ENCODE data around the gene GSAP. TPM values are rescaled to one million over a fixed set of nuclear protein-coding genes. Genes with fewer than 3 reads are reported as not detected.

The GSAP gene
- total and polyA plus RNA-seq, 9 donors: 4.0 to 19.4 (median 11.2) TPM

- Histone ChIP-seq H3K36me3 (no peaks in the 10 kb centered on the region), H3K27me3 (no peaks in the 10 kb centered on the region), H3K9me3 (no peaks in the 10 kb centered on the region), H3K27ac (no peak overlapping the region), H3K4me1 (ENCODE audit: insufficient read depth) (peaks cover 2% of the 10 kb centered on the region), H3K4me3 (no peak overlapping the region)
- intact Hi-C loops (cut with DNase I): no loop called here
- DNase-seq: no peak
- TF ChIP-seq CTCF (IDR thresholded peaks at IDR 0.05) (no peak), EP300 (IDR thresholded peaks at IDR 0.05) (no peak), POLR2A (IDR thresholded peaks at IDR 0.05) (no peak)
- WGBS, 3 donors: 66 to 75% (median 72%) methylated on average over 5 of the region's 5 CpGs
Observed at GRCh38 chr7:77313876-77314480, 102.2 kb downstream of the GSAP start.

- intact Hi-C loops (cut with DNase I): no loop called here
- peaks cover 2% of the 10 kb centered on the region for H3K4me1 ChIP-seq (ENCODE audit: insufficient read depth)
- no peak overlapping the region for H3K27ac ChIP-seq
- no peaks in the 10 kb centered on the region for H3K27me3 ChIP-seq
- WGBS, 3 donors: 13 to 27% (median 20%) methylated on average over 2 of the region's 2 CpGs
- H3K36me3 ChIP-seq: no peaks in the 10 kb centered on the region
- no peak overlapping the region for H3K4me3 ChIP-seq
- no peaks in the 10 kb centered on the region for H3K9me3 ChIP-seq
- TF ChIP-seq POLR2A (IDR thresholded peaks at IDR 0.05) (no peak), EP300 (IDR thresholded peaks at IDR 0.05) (no peak), CTCF (IDR thresholded peaks at IDR 0.05) (no peak)
- DNase-seq: no peak
Observed at GRCh38 chr7:77313085-77313484, 103.1 kb downstream of the GSAP start.

GRCh38 chr7:77310982-77311381 is 105.2 kb downstream of the GSAP start:
- no peak overlapping the region for H3K27ac ChIP-seq

DNA sequence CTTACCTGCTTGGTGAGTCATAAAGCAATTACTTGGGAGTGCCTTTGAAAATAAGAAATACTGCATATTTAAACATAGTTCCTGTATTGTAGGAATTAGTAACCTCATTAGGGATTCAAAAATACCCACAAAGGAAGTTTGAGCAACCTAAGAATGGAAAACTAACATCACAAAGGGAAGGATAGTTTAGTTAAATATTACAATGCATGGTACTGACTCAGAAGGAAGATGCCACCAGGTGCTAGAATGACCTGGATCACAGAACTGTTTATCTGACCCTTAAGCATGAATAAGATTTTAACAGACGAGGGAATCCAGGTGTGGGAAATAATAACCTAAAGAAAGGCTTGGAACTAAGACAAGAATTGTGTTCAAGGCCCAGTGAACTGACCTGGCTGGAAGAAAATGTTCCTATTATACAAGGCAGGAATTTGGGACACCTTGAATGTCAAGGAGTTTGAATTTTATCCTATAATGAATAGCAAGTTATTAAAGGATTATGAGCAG is 106.4 kb downstream of the GSAP start:
- Histone ChIP-seq H3K27me3 (no peaks in the 10 kb centered on the region), H3K9me3 (no peaks in the 10 kb centered on the region), H3K4me1 (ENCODE audit: insufficient read depth) (peaks cover 2% of the 10 kb centered on the region), H3K4me3 (no peak overlapping the region), H3K36me3 (no peaks in the 10 kb centered on the region), H3K27ac (no peak overlapping the region)
- TF ChIP-seq EP300 (IDR thresholded peaks at IDR 0.05): no peak
- TF ChIP-seq CTCF (IDR thresholded peaks at IDR 0.05): no peak
- TF ChIP-seq POLR2A (IDR thresholded peaks at IDR 0.05): no peak
- intact Hi-C loops (cut with DNase I): no loop called here
- whole genome bisulfite sequencing, 3 donors: 67 to 78% (median 74%) methylated on average over 1 of the region's 1 CpG
- DNase-seq: no peak

More at GRCh38 chr7:77310982-77311381, 105.2 kb downstream of the GSAP start:
- intact Hi-C loops (cut with DNase I): no loop called here
- Histone ChIP-seq H3K36me3 (no peaks in the 10 kb centered on the region), H3K4me1 (ENCODE audit: insufficient read depth) (peaks cover 2% of the 10 kb centered on the region), H3K27me3 (no peaks in the 10 kb centered on the region), H3K9me3 (no peaks in the 10 kb centered on the region), H3K4me3 (no peak overlapping the region)
- 90 to 93% (median 90%) methylated on average over 5 of the region's 5 CpGs for WGBS, 3 donors
- no peak for DNase-seq
- no peak for TF ChIP-seq EP300 (IDR thresholded peaks at IDR 0.05)
- TF ChIP-seq CTCF (IDR thresholded peaks at IDR 0.05): no peak
- no peak for TF ChIP-seq POLR2A (IDR thresholded peaks at IDR 0.05)

Data from ovary (tissue), 9 donors.